ENCODE results near the gene MYCN.

The MYCN gene

GRCh38 chr2:15935675-15936074 is 4.7 kb upstream of the MYCN start:
- DNase-seq (ENCODE audit: low read depth): no peak
- H3K4me3 ChIP-seq (ENCODE audit: low read depth, low read length): no peak overlapping the region
- TF ChIP-seq MAX (IDR thresholded peaks at IDR 0.05; ENCODE audit: low read depth, low read length) (no peak), CTCF (IDR thresholded peaks at IDR 0.05; ENCODE audit: low read depth, low read length) (no peak), MYC (IDR thresholded peaks at IDR 0.05; ENCODE audit: low read depth, low read length) (no peak), POLR2A (IDR thresholded peaks at IDR 0.05; ENCODE audit: extremely low read depth, insufficient read length) (no peak)

- no peak for DNase-seq (ENCODE audit: low read depth)
- TF ChIP-seq CTCF (IDR thresholded peaks at IDR 0.05; ENCODE audit: low read depth, low read length): no peak
- TF ChIP-seq MAX (IDR thresholded peaks at IDR 0.05; ENCODE audit: low read depth, low read length): no peak
- no peak for TF ChIP-seq MYC (IDR thresholded peaks at IDR 0.05; ENCODE audit: low read depth, low read length)
- no peak for TF ChIP-seq POLR2A (IDR thresholded peaks at IDR 0.05; ENCODE audit: extremely low read depth, insufficient read length)
- H3K4me3 ChIP-seq (ENCODE audit: low read depth, low read length): no peak overlapping the region
Measured at GRCh38 chr2:15936277-15937104, 3.9 kb upstream of the MYCN start.

GRCh38 chr2:15937105-15937881 is 3.1 kb upstream of the MYCN start:
- H3K4me3 ChIP-seq (ENCODE audit: low read depth, low read length): no peak overlapping the region
- DNase-seq (ENCODE audit: low read depth): no peak
- TF ChIP-seq CTCF (IDR thresholded peaks at IDR 0.05; ENCODE audit: low read depth, low read length) (no peak), MAX (IDR thresholded peaks at IDR 0.05; ENCODE audit: low read depth, low read length) (no peak), MYC (IDR thresholded peaks at IDR 0.05; ENCODE audit: low read depth, low read length) (no peak), POLR2A (IDR thresholded peaks at IDR 0.05; ENCODE audit: extremely low read depth, insufficient read length) (no peak)

- TF ChIP-seq MAX (IDR thresholded peaks at IDR 0.05; ENCODE audit: low read depth, low read length) (no peak), MYC (IDR thresholded peaks at IDR 0.05; ENCODE audit: low read depth, low read length) (no peak), CTCF (IDR thresholded peaks at IDR 0.05; ENCODE audit: low read depth, low read length) (no peak)
- no peak overlapping the region for H3K4me3 ChIP-seq (ENCODE audit: low read depth, low read length)
- DNase-seq (ENCODE audit: low read depth): no peak
Measured at GRCh38 chr2:15937882-15938802, 2.2 kb upstream of the MYCN start.

- no peak overlapping the region for H3K4me3 ChIP-seq (ENCODE audit: low read depth, low read length)
- no peak for DNase-seq (ENCODE audit: low read depth)
- TF ChIP-seq CTCF (IDR thresholded peaks at IDR 0.05; ENCODE audit: low read depth, low read length): no peak
- TF ChIP-seq MYC (IDR thresholded peaks at IDR 0.05; ENCODE audit: low read depth, low read length): no peak
- TF ChIP-seq MAX (IDR thresholded peaks at IDR 0.05; ENCODE audit: low read depth, low read length): no peak
- no peak for TF ChIP-seq POLR2A (IDR thresholded peaks at IDR 0.05; ENCODE audit: extremely low read depth, insufficient read length)
Measured at GRCh38 chr2:15938803-15939555, 1.4 kb upstream of the MYCN start.

Measured in NB4 (cell line).